Activated T-cell treated with anti-CD3 and anti-CD28 coated beads, Interleukin-2, amount 50 U/mL, for 24 hours (primary cell): Measurements from ENCODE around the gene SLC10A3.
A peak's percentile ranks its signal among the peaks of the same experiment; 100 is the strongest.

Experiments used
- DNase-seq: peaks from one replicate; pipeline ENCODE4 v3.0.0-alpha.2; 2020
- H3K27ac Mint-ChIP-seq: 2 replicates; pipeline ENCODE4 v1.8.0; 2020; ENCODE audit warnings: mild to moderate bottlenecking, mixed read lengths
- H3K27me3 Mint-ChIP-seq: 2 replicates; pipeline ENCODE4 v1.8.0; 2020; ENCODE audit warnings: mixed read lengths
- H3K36me3 Mint-ChIP-seq: 2 replicates; pipeline ENCODE4 v1.8.0; 2020; ENCODE audit warnings: low read depth, mixed read lengths
- H3K4me1 Mint-ChIP-seq: 2 replicates; pipeline ENCODE4 v1.8.0; 2020; ENCODE audit warnings: low read depth, mixed read lengths
- H3K4me3 Mint-ChIP-seq: 2 replicates; pipeline ENCODE4 v1.8.0; 2020; ENCODE audit warnings: mild to moderate bottlenecking, moderate library complexity, mixed read lengths
- H3K9me3 Mint-ChIP-seq: 2 replicates; pipeline ENCODE4 v1.8.0; 2020; ENCODE audit warnings: mixed read lengths

Gene SLC10A3

DNA sequence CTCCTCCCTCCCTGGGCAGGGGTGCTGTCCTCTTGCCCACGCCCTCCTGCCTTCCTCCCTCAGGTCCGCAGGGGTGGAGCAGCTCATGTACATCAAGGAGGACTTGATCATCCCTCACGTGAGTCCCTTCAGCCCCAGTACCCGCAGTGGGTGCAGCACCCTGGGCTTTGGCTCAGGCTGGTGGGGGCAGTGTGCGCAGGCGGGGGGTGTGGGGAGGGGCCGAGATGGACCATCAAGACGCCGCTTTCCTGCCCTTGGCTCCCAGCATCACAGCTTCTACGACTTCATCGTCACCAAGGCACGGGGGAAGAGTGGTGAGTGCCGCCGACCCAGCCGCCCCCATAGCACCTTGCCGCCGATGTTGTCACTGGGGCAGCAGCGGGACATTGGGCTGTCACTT lies 40.8 kb downstream of the SLC10A3 start:
- H3K36me3 Mint-ChIP-seq, result peaks cover 54% of the 10 kb centered on the region

GRCh38 chrX:154448484-154448883 lies 41.9 kb downstream of the SLC10A3 start:
- H3K27ac Mint-ChIP-seq, result no peak overlapping the region
- peaks cover 13% of the 10 kb centered on the region for H3K27me3 Mint-ChIP-seq
- no peak overlapping the region for H3K4me3 Mint-ChIP-seq
- no peaks in the 10 kb centered on the region for H3K9me3 Mint-ChIP-seq
- peaks cover 6% of the 10 kb centered on the region for H3K4me1 Mint-ChIP-seq
- DNase-seq, result no peak
- peaks cover 54% of the 10 kb centered on the region for H3K36me3 Mint-ChIP-seq

More for the DNA sequence above, 40.8 kb downstream of the SLC10A3 start:
- DNase-seq, result no peak
- Mint-ChIP-seq H3K27ac (no peak overlapping the region), H3K4me3 (no peak overlapping the region), H3K9me3 (no peaks in the 10 kb centered on the region), H3K27me3 (peaks cover 12% of the 10 kb centered on the region), H3K4me1 (peaks cover 4% of the 10 kb centered on the region)

GRCh38 chrX:154446430-154446829 lies 44.0 kb downstream of the SLC10A3 start:
- H3K4me1 Mint-ChIP-seq, result peaks cover 16% of the 10 kb centered on the region
- H3K27me3 Mint-ChIP-seq, result peaks cover 6% of the 10 kb centered on the region
- no peak overlapping the region for H3K4me3 Mint-ChIP-seq
- H3K36me3 Mint-ChIP-seq, result peaks cover 59% of the 10 kb centered on the region
- H3K27ac Mint-ChIP-seq, result no peak overlapping the region
- no peaks in the 10 kb centered on the region for H3K9me3 Mint-ChIP-seq
- DNase-seq, result no peak

- Mint-ChIP-seq H3K9me3 (no peaks in the 10 kb centered on the region), H3K27me3 (peaks cover 6% of the 10 kb centered on the region), H3K36me3 (peaks cover 61% of the 10 kb centered on the region), H3K4me1 (peaks cover 20% of the 10 kb centered on the region), H3K27ac (peak overlapping the region; percentile 61), H3K4me3 (peak overlapping the region; percentile 27)
- DNase-seq, result no peak
Observed at GRCh38 chrX:154445776-154446175, 44.7 kb downstream of the SLC10A3 start.

GRCh38 chrX:154444755-154445246 lies 45.6 kb downstream of the SLC10A3 start:
- Mint-ChIP-seq H3K4me3 (peak overlapping the region; percentile 72), H3K27me3 (peaks cover 6% of the 10 kb centered on the region), H3K9me3 (no peaks in the 10 kb centered on the region), H3K4me1 (peaks cover 23% of the 10 kb centered on the region), H3K36me3 (peaks cover 60% of the 10 kb centered on the region), H3K27ac (no peak overlapping the region)
- no peak for DNase-seq

DNA sequence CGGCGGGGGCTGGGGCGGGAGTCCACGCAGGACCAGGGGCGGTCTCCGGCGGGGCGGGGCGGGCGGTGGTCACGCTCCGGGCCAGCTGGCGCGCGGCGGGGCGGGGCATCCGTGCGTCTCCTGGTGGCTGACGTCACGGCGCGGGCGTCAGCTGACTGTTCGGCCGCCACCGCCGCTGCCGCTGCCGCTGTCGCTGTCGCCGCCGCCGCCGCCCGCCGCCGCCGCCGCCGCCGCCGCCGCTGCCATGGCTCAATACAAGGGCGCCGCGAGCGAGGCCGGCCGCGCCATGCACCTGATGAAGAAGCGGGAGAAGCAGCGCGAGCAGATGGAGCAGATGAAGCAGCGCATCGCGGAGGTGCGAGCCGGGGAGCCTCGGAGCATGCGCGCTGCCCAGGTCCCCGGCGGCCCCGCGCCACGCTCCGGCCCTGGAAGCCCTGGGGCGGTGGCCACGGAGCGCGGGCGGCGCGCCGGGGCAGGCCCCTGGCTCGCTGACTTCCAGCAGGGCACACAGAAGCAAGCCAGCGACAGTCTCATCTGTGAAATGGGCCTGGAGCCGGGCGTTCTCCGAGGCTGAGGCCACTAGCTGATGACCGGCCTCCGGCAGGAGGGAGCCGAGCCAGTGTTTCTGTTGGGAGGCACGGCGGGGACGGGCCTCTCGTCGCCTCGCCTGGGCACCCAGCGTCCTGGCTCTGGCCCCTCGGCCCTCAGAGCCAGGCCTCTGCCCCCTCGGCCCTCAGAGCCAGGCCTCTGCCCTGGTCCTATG lies 46.3 kb downstream of the SLC10A3 start, which contains the start of gene FAM50A:
TSS of gene FAM50A (plus strand) at position 150 of the 763 bp plus-strand sequence. CDS start at position 245, 95 bp downstream.
- H3K36me3 Mint-ChIP-seq, result peaks cover 62% of the 10 kb centered on the region
- H3K4me1 Mint-ChIP-seq, result peaks cover 23% of the 10 kb centered on the region
- peak within 1 kb of the TSS; percentile 72 for H3K4me3 Mint-ChIP-seq
- H3K27me3 Mint-ChIP-seq, result peaks cover 6% of the 10 kb centered on the region
- peak within 1 kb of the TSS; percentile 63 for H3K27ac Mint-ChIP-seq
- no peaks in the 10 kb centered on the region for H3K9me3 Mint-ChIP-seq
- peak; percentile 82 for DNase-seq

DNA sequence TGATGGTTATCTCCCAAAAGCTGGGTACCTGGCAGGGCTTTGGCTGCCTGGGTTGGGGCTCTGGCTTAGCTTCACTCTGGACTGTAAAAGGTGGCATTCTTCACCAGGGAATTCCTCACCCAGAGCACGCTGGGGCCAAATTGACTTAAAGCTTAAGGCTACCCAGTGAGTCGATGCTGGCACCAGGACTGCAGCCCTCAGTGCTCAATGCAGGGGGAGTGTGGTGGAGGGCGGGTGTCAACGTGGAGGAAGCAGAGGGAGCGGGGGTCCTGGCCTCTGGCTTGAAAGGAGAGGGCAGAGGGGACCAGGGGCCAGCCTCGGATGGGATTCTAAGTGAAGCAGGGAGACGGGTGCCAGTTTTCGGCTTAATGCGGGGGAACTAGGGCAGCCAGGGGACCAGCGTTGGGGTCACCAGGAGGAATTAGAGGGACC lies 46.9 kb downstream of the SLC10A3 start:
- Mint-ChIP-seq H3K4me3 (peak overlapping the region; percentile 67), H3K9me3 (no peaks in the 10 kb centered on the region), H3K4me1 (peaks cover 26% of the 10 kb centered on the region), H3K27me3 (peaks cover 5% of the 10 kb centered on the region), H3K36me3 (peaks cover 63% of the 10 kb centered on the region), H3K27ac (peak overlapping the region; percentile 63)
- DNase-seq, result no peak

- Mint-ChIP-seq H3K4me3 (no peak overlapping the region), H3K9me3 (no peaks in the 10 kb centered on the region), H3K36me3 (peaks cover 65% of the 10 kb centered on the region), H3K4me1 (peaks cover 31% of the 10 kb centered on the region), H3K27ac (no peak overlapping the region), H3K27me3 (peaks cover 3% of the 10 kb centered on the region)
- DNase-seq, result no peak
Observed at GRCh38 chrX:154441984-154442707, 48.3 kb downstream of the SLC10A3 start.

DNA sequence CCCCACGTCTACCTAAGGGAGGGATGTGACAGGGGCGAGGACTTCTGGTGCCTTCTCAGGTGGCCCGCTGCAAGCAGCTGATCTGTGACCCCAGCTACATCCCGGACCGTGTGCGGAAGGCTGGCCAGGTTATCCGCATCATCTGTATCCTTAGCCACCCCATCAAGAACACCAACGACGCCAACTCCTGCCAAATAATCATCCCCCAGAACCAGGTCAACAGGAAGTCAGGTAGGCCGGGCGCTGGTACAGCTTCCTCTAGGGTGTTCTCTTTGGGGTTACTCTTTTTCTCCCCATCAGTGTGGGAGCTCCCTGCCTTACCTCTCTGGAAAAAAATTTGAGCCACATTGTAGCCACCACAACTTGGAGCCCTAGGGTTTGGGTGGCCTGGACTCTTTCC lies 48.9 kb downstream of the SLC10A3 start:
- peaks cover 31% of the 10 kb centered on the region for H3K4me1 Mint-ChIP-seq
- no peak overlapping the region for H3K4me3 Mint-ChIP-seq
- H3K36me3 Mint-ChIP-seq, result peaks cover 60% of the 10 kb centered on the region
- DNase-seq, result no peak
- H3K27me3 Mint-ChIP-seq, result peaks cover 3% of the 10 kb centered on the region
- H3K9me3 Mint-ChIP-seq, result no peaks in the 10 kb centered on the region
- H3K27ac Mint-ChIP-seq, result no peak overlapping the region

DNA sequence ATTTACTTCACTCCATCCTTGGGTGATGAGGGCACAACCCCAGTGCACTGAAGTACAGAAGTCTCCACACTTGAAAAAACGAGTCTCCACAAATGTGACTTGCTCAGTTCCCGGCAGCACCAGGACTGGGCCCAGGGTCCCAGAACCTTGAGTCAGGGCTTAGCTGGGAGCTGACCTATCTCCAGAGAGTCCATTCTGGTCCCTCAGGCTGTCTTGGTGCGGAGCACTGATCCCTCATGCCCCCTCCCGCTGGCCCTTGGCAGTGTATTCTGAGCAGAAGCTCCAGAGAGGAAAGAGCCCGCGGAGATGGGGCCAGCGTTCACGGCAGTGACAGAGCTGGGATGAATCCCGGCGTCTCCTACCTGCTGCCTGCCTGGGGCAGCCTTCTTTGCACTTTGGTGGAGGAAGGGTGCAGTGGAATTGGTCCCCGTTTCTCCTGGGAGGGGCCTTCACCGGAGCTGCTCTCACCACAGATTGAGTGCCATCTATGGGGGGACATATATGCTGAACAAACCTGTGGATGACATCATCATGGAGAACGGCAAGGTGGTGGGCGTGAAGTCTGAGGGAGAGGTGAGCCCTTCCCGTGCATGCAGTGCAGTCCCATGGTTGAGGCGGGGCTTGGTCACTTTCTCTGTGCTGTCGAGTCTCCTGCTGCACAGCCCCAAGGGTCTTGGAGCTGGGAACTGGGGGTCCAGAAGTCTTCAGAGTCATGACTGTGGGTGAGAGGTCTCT lies 49.6 kb downstream of the SLC10A3 start:
- Mint-ChIP-seq H3K4me1 (peaks cover 33% of the 10 kb centered on the region), H3K9me3 (no peaks in the 10 kb centered on the region), H3K36me3 (peaks cover 60% of the 10 kb centered on the region), H3K27me3 (peaks cover 3% of the 10 kb centered on the region), H3K27ac (peak overlapping the region; percentile 40), H3K4me3 (no peak overlapping the region)
- DNase-seq, result no peak

GRCh38 chrX:154439841-154440240 lies 50.6 kb downstream of the SLC10A3 start:
- peaks cover 33% of the 10 kb centered on the region for H3K4me1 Mint-ChIP-seq
- H3K9me3 Mint-ChIP-seq, result no peaks in the 10 kb centered on the region
- H3K36me3 Mint-ChIP-seq, result peaks cover 70% of the 10 kb centered on the region
- no peak overlapping the region for H3K4me3 Mint-ChIP-seq
- DNase-seq, result no peak
- no peak overlapping the region for H3K27ac Mint-ChIP-seq
- peaks cover 3% of the 10 kb centered on the region for H3K27me3 Mint-ChIP-seq

DNA sequence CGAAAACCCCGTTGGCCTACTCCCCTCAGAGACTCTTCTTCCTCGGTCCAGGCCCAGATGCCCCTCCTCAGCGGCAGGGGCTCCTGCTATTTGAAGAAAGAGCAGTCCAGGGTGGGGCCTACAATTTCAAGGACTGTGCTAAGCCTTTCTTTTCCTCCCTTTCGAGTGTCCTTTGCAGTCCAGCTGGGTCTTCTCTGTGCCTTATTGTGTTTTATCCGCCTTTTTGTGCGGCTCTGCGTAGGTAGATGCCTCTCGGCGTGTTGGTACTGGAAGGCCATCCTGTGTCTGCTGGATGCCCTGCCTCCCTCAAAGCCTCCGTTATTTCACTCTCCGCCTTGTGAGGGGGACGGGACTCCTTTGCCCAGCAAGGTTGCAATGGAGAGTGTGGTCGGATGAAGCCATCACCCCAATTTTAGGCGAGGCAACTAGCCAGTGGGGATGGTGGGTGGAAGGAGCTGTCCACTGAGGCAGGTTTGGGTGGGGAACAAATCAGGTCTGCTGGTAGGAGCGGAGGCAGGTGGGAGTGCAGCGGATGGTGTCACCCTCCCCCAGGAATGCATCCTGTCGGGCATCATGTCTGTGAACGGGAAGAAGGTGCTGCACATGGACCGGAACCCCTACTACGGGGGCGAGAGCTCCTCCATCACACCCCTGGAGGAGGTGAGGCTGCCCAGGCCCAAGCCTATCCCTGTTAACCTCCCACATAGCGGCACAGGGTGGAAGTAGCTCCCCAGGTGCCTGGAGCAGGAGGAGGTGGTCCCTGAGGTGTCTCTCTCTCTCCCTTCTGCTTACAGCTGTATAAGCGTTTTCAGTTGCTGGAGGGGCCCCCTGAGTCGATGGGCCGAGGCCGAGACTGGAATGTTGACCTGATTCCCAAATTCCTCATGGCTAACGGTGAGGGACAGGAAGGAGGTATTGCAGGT lies 52.2 kb downstream of the SLC10A3 start:
- Mint-ChIP-seq H3K36me3 (peaks cover 81% of the 10 kb centered on the region), H3K4me1 (peaks cover 29% of the 10 kb centered on the region), H3K4me3 (peak overlapping the region; percentile 87)

More for the DNA sequence above, 52.2 kb downstream of the SLC10A3 start:
- no peaks in the 10 kb centered on the region for H3K9me3 Mint-ChIP-seq
- peaks cover 5% of the 10 kb centered on the region for H3K27me3 Mint-ChIP-seq
- DNase-seq, result no peak
- H3K27ac Mint-ChIP-seq, result peak overlapping the region; percentile 85
